ENCODE measurements around the gene ZSWIM8. TPM values are rescaled to one million over a fixed set of nuclear protein-coding genes. Genes with fewer than 3 reads are reported as not detected.

Gene ZSWIM8
- total RNA-seq, 2 experiments from 2014 or later, result 66.4 to 70.7 TPM

GRCh38 chr10:73806176-73806950, 21.0 kb downstream of the ZSWIM8 start:
- Histone ChIP-seq H3K27me3 (ENCODE audit: control insufficient read depth in 1 of 2, insufficient read depth in 2 of 2, low read length in 2 of 2) (no peaks in the 10 kb centered on the region), H3K4me3 (ENCODE audit: low read length) (no peak overlapping the region), H3K9me3 (ENCODE audit: control insufficient read depth in 1 of 2, insufficient read depth in 1 of 2, low read length in 2 of 2) (no peaks in the 10 kb centered on the region), H3K27ac (ENCODE audit: low read depth in 1 of 2, low read length in 2 of 2) (no peak overlapping the region), H3K36me3 (ENCODE audit: insufficient read depth, low read length) (peaks cover 86% of the 10 kb centered on the region), H3K4me1 (ENCODE audit: insufficient read depth, low read length) (peaks cover 50% of the 10 kb centered on the region)
- peak overlapping the region; percentile 5 for H3K4me3 Mint-ChIP-seq
- CTCF ChIA-PET, result no interaction called here
- TF ChIP-seq, protein P1, sequence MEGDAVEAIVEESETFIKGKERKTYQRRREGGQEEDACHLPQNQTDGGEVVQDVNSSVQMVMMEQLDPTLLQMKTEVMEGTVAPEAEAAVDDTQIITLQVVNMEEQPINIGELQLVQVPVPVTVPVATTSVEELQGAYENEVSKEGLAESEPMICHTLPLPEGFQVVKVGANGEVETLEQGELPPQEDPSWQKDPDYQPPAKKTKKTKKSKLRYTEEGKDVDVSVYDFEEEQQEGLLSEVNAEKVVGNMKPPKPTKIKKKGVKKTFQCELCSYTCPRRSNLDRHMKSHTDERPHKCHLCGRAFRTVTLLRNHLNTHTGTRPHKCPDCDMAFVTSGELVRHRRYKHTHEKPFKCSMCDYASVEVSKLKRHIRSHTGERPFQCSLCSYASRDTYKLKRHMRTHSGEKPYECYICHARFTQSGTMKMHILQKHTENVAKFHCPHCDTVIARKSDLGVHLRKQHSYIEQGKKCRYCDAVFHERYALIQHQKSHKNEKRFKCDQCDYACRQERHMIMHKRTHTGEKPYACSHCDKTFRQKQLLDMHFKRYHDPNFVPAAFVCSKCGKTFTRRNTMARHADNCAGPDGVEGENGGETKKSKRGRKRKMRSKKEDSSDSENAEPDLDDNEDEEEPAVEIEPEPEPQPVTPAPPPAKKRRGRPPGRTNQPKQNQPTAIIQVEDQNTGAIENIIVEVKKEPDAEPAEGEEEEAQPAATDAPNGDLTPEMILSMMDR (IDR thresholded peaks at IDR 0.05), result no peak
- H3K4me1 Mint-ChIP-seq (ENCODE audit: low read depth), result peaks cover 53% of the 10 kb centered on the region
- peaks cover 86% of the 10 kb centered on the region for H3K36me3 Mint-ChIP-seq (ENCODE audit: low read depth)
- no peaks in the 10 kb centered on the region for H3K9me3 Mint-ChIP-seq
- H3K27me3 Mint-ChIP-seq, result no peaks in the 10 kb centered on the region
- ATAC-seq (ENCODE audit: poor library complexity) (no peak), DNase-seq (no peak)
- POLR2A ChIA-PET, result interaction anchor here (8.2 kb wide), 1 partner anchor 22 kb away, joined by 88 read pairs; the partner anchor contains the start of genes CHCHD1 and ZSWIM8
- intact Hi-C loops (cut with DNase I, micrococcal nuclease), result no loop called here
- H3K27ac Mint-ChIP-seq, result peak overlapping the region; percentile 18

DNA sequence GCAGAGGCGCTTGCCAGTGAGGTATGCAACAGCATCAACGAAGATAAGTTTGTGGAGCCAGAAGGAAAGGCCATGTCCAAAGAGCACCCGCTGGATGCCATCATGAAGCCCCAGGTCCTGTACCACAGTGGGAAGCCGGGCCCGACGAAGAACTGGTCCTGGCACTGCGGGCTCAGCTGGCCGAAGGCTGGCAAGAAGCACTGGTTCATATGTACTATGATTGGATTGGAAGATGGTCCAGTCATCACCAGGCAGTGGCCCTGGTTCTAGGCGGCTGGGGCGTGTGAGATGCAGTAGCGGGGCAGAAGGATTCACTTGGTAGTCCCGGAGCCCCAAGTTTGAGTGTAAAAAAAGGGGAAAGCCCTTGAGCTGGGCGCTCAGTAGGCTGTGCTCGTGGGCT, 22.1 kb downstream of the ZSWIM8 start:
- Mint-ChIP-seq H3K9me3 (no peaks in the 10 kb centered on the region), H3K27ac (peak overlapping the region; percentile 18), H3K27me3 (no peaks in the 10 kb centered on the region), H3K4me3 (peak overlapping the region; percentile 46), H3K36me3 (ENCODE audit: low read depth) (peaks cover 77% of the 10 kb centered on the region), H3K4me1 (ENCODE audit: low read depth) (peaks cover 53% of the 10 kb centered on the region)
- DNase-seq (no peak), ATAC-seq (ENCODE audit: poor library complexity) (no peak)
- TF ChIP-seq, protein P1 (IDR thresholded peaks at IDR 0.05), result no peak
- H3K4me3 ChIP-seq (ENCODE audit: low read length), result no peak overlapping the region
- intact Hi-C loops (cut with DNase I, micrococcal nuclease), result no loop called here
- ChIA-PET POLR2A (interaction anchor here (3.8 to 8.2 kb wide), 2 partner anchors 24 to 35 kb away, joined by 32 to 88 read pairs; partner anchors contain the start of genes CHCHD1 and ZSWIM8), CTCF (no interaction called here)
- peaks cover 54% of the 10 kb centered on the region for H3K4me1 ChIP-seq (ENCODE audit: insufficient read depth, low read length)
- no peaks in the 10 kb centered on the region for H3K27me3 ChIP-seq (ENCODE audit: control insufficient read depth in 1 of 2, insufficient read depth in 2 of 2, low read length in 2 of 2)
- H3K27ac ChIP-seq (ENCODE audit: low read depth in 1 of 2, low read length in 2 of 2), result no peak overlapping the region
- peaks cover 76% of the 10 kb centered on the region for H3K36me3 ChIP-seq (ENCODE audit: insufficient read depth, low read length)
- H3K9me3 ChIP-seq (ENCODE audit: control insufficient read depth in 1 of 2, insufficient read depth in 1 of 2, low read length in 2 of 2), result peaks cover 0 to 4% of the 10 kb centered on the region in 2 experiments

GRCh38 chr10:73808021-73808815, 22.8 kb downstream of the ZSWIM8 start:
- DNase-seq (no peak), ATAC-seq (ENCODE audit: poor library complexity) (no peak)
- Histone ChIP-seq H3K4me3 (ENCODE audit: low read length) (no peak overlapping the region), H3K36me3 (ENCODE audit: insufficient read depth, low read length) (peaks cover 76% of the 10 kb centered on the region), H3K27me3 (ENCODE audit: control insufficient read depth in 1 of 2, insufficient read depth in 2 of 2, low read length in 2 of 2) (no peaks in the 10 kb centered on the region), H3K27ac (ENCODE audit: low read depth in 1 of 2, low read length in 2 of 2) (no peak overlapping the region), H3K9me3 (ENCODE audit: control insufficient read depth in 1 of 2, insufficient read depth in 1 of 2, low read length in 2 of 2) (peaks cover 0 to 7% of the 10 kb centered on the region in 2 experiments), H3K4me1 (ENCODE audit: insufficient read depth, low read length) (peaks cover 57% of the 10 kb centered on the region)
- no peaks in the 10 kb centered on the region for H3K27me3 Mint-ChIP-seq
- no peaks in the 10 kb centered on the region for H3K9me3 Mint-ChIP-seq
- peak overlapping the region; percentile 97 for H3K4me3 Mint-ChIP-seq
- peaks cover 77% of the 10 kb centered on the region for H3K36me3 Mint-ChIP-seq (ENCODE audit: low read depth)
- ChIA-PET CTCF (interaction anchor here (1.0 kb wide), 1 partner anchor 39 kb away, joined by 3 read pairs; no protein-coding TSS in a partner anchor), POLR2A (interaction anchor here (1.4 to 8.2 kb wide), 5 partner anchors 9 to 64 kb away, joined by 4 to 88 read pairs (median 20); partner anchors contain the start of genes CHCHD1, SEC24C and ZSWIM8)
- TF ChIP-seq, protein P1 (IDR thresholded peaks at IDR 0.05), result no peak
- H3K27ac Mint-ChIP-seq, result peak overlapping the region; percentile 99
- peaks cover 53% of the 10 kb centered on the region for H3K4me1 Mint-ChIP-seq (ENCODE audit: low read depth)
- intact Hi-C loops (cut with DNase I, micrococcal nuclease), result no loop called here
